GM13977 (cell line): Measurements from ENCODE around the gene PDZD4.

Source experiments
- DNase-seq: peaks from one replicate; pipeline ENCODE4 v3.0.0; 2012; ENCODE audit warnings: low spot score
- CTCF ChIP-seq: IDR thresholded peaks from 2 replicates; pipeline ENCODE4 v1.5.1; 2012; ENCODE audit warnings: mild to moderate bottlenecking, control low read depth; ENCODE audit not compliant: insufficient read depth; ENCODE audit errors: extremely low read depth, missing control alignments
- in situ Hi-C: fragments of 300-500 bp; cut with MboI; formaldehyde crosslinking; loops from one replicate; pipeline ENCODE4 v1.12.0; 2022; ENCODE audit warnings: low sequenced_read_pairs, low pct_unique_long_range_greater_than_20kb, mixed read lengths, inconsistent platforms; ENCODE audit not compliant: unreplicated experiment

PDZD4 gene

GRCh38 chrX:153782313-153782712, 48.0 kb downstream of the PDZD4 start:
- in situ Hi-C loops = no loop called here
- DNase-seq = no peak
- peak; percentile 9 for TF ChIP-seq CTCF

- in situ Hi-C loops = no loop called here
- TF ChIP-seq CTCF = no peak
- DNase-seq = no peak
These were observed 48.8 kb downstream of the PDZD4 start for GRCh38 chrX:153781428-153782047.

- TF ChIP-seq CTCF = no peak
- in situ Hi-C loops = no loop called here
- no peak for DNase-seq
These were observed 49.5 kb downstream of the PDZD4 start, which contains the start of gene SRPK3 for GRCh38 chrX:153780678-153781427. Gene SRPK3, plus strand, starts transcription at chrX:153781041. Its CDS starts 46 bp downstream, at chrX:153781087.

GRCh38 chrX:153779891-153780677, 50.3 kb downstream of the PDZD4 start:
- no peak for DNase-seq
- no peak for TF ChIP-seq CTCF
- in situ Hi-C loops = no loop called here

- peak; percentile 6 for TF ChIP-seq CTCF
- no peak for DNase-seq
- in situ Hi-C loops = no loop called here
These were observed 51.7 kb downstream of the PDZD4 start for GRCh38 chrX:153778684-153779101.

GRCh38 chrX:153778181-153778580, 52.2 kb downstream of the PDZD4 start:
- no peak for TF ChIP-seq CTCF
- DNase-seq = no peak
- in situ Hi-C loops = no loop called here
